NCI-H1436 (cell line): ENCODE results near the gene SYTL3.

Experiments
- DNase-seq: peaks from one replicate; lab custom pipeline; 2025; lab: John Stamatoyannopoulos, UW

The SYTL3 gene

DNA sequence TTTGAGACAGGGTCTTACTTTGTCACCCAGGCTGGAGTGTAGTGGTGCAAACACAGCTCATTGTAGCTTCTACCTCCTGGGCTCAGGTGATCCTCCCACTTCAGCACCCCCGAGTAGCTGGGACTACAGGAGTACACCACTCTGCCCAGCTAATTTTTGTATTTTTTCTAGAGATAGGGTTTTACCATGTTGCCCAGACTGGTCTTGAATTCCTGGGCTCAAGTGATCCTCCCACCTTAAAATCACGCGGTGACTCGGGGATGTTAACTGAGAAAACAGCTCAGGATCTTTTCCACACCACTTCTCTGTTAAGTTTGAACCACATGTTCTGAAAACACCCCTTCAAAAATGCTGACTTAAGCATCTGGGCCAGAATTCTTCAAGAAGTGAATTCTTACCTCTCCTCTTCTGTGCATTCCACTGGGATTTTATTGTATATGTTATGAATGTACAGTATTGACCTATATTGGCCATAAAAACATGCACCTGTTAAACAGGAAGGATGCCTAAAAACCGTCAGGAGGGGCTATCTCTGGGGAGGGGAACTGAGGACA, 72.4 kb downstream of the SYTL3 start:
- no peak for DNase-seq

DNA sequence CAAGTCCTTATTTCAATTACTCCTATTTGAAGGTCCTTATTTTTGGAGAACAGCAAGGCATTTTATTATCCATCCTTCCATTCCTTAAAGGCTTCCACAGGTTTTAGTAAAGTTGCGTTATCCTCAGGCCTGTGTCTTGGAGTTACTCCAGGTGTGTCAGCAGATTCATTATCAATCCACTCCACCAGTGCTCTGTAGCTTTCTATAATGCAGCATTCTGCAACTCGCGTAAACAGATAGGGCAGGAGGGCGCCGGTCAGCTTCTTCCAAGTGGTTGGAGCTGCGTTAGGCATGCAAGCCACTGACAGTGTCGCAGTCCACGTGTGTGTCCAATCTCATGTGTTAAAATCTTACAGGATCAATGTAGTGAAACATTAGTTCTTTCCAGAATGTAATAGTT, 75.8 kb downstream of the SYTL3 start:
- no peak for DNase-seq

DNA sequence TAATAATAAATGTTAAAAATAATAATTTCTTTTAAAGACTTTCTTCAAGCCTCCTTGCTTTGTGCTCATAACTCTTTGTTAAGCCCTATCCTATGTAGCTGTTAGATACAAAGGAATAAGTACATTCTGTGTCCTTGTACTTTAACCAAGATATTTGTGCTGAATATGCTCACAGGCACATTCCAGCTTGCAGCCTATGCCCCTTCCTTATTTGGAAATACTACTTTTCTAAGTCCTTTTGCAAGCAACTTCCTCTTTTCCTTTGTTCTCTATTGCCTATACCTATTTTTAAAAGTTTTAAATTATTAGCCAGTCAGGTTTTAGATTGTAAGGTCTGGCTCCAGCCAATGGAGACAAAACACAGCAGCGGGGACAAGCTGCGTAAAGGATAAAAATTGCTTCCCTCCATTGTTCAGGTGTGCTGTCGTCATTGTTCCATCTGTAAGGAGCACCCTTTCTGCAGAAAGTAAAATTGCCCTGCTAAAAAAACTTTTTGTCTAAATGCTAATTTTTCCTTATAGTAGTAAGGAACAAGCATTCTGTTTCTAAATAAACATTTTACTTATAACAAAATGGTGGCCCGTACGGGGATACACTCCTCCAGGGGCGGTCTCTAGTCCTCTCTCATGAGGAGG, 80.2 kb downstream of the SYTL3 start:
- DNase-seq = no peak

- DNase-seq = no peak
These were observed 80.7 kb downstream of the SYTL3 start for GRCh38 chr6:158730541-158730907.

- DNase-seq = no peak
These were observed 85.2 kb downstream of the SYTL3 start for GRCh38 chr6:158735009-158735408.

- no peak for DNase-seq
These were observed 87.3 kb downstream of the SYTL3 start for GRCh38 chr6:158737082-158737709.

- no peak for DNase-seq
These were observed 88.1 kb downstream of the SYTL3 start for GRCh38 chr6:158737710-158738615.

GRCh38 chr6:158739673-158740072, 89.8 kb downstream of the SYTL3 start:
- no peak for DNase-seq

GRCh38 chr6:158743033-158743651, 93.3 kb downstream of the SYTL3 start:
- DNase-seq = no peak

GRCh38 chr6:158744986-158745430, 95.2 kb downstream of the SYTL3 start:
- no peak for DNase-seq

DNA sequence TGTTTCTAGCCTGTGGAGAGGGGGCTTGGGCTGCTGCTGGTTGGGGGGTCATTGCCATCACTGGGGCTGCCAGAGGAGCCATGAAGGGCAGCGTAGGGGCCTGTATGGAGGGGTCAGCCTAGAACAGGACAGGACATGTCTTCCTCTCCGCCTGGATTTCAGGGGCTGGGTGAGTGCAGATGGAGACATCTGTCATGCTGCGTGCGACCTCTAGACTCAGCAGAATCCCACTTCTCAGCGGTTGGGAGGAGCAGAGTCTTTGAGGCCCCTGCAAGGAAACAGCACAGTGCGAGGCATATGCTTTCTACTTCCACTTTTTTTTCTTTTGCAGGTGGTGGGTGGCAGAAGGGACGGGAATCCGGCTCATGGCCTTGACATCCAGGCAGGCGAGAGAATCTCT, 101.4 kb downstream of the SYTL3 start:
- no peak for DNase-seq

DNA sequence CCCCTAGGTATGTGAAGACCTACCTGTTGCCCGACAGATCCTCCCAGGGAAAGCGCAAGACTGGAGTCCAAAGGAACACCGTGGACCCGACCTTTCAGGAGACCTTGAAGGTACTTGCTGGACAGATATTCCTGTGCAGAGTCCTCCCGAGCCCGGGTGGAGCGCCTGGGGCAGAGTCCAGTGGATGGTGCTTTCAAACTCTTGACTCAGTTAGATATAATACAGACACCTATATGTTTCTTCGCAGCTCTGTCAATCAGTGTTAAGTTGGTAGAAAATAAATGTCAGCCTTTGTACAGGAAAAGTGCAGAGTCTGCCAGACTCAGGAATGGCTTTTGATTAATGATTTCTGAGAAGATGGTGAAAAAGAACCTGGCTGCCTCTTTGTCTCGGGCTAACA, 102.1 kb downstream of the SYTL3 start:
- DNase-seq = no peak

DNA sequence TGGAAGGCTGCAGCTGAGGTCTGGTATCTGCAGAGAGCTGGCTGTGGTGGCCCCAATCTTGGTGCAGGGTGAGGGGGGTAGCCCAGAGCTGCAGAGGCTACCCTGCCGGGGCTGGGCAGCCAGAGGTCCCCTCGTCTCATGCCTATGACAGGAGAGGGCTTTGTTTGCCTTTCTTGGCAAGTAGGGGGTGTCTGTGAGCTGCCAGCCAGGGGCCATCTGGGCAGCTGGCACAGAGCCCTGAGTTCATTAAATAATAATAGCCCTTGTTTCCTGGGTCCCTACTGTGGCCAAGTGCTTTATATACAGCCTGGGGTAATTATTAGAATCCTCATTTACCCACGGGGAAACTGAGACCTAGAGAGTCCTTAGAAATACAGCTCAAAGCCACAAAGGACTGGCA, 102.8 kb downstream of the SYTL3 start:
- DNase-seq = no peak

DNA sequence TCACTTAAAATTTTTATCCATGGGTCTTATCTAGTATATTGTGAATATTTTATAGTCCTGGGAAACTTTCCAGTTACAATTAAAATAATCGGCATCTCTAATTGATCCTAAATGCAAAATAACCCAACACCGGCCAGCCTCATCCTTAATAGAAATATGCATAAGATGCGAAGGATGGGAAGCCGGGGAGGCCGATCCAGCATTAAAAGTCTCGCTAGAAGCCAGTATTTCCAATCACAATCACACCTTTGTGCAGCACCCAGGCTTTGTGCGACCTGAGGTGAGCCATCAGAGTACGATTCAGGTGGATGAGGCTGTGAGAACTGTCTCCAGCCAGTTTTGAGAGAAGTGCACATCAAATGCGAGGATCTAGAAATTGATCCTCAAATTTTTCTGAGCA, 104.0 kb downstream of the SYTL3 start:
- no peak for DNase-seq

- no peak for DNase-seq
These were observed 104.9 kb downstream of the SYTL3 start for GRCh38 chr6:158754738-158755137.

GRCh38 chr6:158755636-158756035, 105.8 kb downstream of the SYTL3 start:
- no peak for DNase-seq

GRCh38 chr6:158756126-158756525, 106.3 kb downstream of the SYTL3 start:
- DNase-seq = no peak

GRCh38 chr6:158756977-158757752, 107.3 kb downstream of the SYTL3 start:
- DNase-seq = no peak

DNA sequence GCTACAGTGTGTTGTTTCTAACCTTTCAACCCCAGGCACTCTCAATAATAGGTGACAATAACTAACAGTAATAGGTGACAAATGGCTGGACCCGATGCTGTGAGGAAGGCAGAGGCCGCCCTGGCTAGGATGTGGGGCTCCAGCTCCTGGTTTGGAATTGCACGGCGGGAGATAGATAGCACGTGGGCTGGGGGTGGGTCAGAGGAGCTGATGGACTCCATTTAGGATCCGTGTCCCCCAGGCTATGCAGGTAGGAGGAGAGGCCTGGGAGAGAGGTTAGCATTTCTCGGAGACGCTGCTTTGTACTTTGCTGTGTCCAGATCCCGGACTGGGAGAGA, 107.9 kb downstream of the SYTL3 start:
- no peak for DNase-seq

GRCh38 chr6:158758451-158758860, 108.6 kb downstream of the SYTL3 start:
- DNase-seq = peak; percentile 24

GRCh38 chr6:158758941-158759479, 109.2 kb downstream of the SYTL3 start:
- no peak for DNase-seq
